Left forelimb (tissue), 1 donor: ENCODE results near the gene EDAR.

Experiments used
- DNase-seq: peaks from one replicate; pipeline ENCODE4 v3.0.0-alpha.2; 2018; ENCODE audit warnings: low spot score

The EDAR gene

DNA sequence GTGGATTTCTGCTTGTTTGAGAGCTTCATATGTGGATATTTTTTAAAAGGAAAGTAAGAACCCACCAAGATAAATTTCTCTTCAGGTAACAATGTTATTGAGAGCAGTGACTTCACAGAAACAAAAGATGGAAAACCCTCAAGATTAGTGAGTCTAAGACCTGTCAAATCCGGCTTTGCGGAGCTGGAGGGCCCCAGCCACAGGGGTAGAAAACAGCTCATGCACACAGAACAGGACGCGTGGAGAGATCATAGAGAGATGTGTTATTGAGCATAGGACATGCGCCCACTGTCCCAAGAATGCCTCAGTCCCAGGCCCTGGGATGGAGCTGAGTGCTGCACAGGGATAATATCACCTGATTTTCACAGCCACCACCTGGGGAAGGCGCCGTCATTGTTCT, 21.3 kb downstream of the EDAR start:
- no peak for DNase-seq

DNA sequence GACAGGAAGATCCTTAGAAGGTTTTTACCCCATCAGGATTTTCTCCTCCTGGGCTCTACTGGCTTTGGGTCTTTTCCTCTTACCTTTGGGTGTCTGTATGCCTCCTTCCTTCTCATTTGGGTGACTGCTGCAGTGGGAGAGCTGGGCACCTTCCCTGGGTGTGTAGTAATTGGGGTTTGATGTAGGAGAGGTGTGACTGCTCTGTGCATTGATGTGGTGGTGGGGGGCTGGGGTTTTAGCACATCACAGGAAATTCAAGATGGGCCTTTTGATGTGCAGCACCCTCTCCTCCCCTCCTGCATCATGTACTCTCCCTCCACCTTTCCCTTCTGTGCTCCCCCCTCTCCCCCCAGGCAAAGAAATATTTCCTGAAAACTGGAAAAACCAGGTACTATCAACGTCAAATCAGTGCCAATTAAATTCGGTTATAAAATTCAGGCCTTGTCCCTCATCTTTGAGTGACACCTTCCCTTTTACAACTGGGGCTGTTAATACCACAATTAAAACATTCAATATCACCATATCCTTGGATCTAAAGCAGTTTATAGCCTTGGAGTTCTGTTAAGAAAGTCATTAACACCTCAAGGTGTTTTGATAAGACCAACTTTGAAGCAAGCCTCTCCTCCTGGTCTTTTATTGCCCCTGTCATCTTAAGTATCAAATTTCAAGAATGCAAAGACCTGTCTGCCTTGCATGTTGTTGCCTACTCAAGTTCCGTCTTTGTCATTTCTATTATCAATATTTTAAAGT, 23.3 kb downstream of the EDAR start:
- no peak for DNase-seq

DNA sequence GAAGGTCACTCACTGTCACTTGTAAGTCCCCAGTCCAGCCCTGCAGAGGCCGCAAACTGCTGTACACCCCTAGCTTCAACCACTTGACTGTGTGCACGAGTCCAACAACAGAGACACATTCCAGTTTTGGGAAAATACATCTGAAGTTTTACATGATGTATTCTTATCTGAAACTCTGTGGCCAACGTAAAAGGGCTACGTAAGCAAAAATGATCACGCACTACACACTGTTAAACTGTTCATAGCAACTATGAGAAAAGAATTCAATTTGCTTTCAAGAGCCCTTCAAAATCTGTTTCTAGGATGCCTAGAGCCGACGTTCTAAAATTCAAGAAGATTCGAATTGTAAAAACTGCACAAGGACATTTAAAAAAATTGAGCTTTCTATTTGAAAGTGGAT, 26.0 kb downstream of the EDAR start:
- DNase-seq, result no peak

DNA sequence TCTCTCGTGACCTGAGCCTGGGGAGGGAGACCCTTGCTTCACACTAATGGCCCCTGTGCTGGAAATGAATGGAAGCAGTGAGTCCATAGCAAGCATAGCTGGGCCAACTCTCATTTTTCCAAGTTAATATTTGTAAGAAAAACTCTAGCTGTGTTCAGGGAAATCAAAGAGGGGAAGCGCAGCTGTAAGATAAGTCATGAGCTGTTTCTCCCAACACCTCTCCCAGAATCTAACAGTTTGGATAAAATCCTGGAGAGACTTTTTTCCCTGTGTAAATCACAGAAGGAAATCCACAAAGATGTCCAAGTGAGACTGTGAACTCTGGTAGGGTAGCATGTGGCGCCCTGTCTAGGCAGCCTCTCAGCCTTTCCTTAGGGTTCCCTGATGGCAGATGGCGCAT, 27.2 kb downstream of the EDAR start:
- no peak for DNase-seq

DNA sequence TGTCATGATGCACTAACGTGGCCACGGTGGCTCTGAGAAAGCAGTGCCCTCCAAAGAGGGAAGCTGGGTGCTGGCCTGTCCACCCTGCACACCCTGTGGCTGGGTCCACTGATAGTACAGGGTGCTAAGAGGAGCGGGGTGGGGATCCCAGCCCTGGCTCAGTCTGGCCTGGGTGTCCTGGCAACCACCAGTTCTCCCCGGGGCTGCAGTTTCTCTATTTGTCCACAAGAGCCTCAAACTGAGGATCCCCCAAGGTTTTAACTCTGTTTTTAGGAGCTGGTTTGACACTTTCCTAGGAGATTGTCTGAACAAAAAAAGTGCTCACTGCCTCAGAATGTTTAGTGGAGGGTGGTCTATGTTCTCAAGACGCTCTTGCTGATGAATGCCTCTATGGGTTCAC, 29.0 kb downstream of the EDAR start:
- DNase-seq, result no peak

DNA sequence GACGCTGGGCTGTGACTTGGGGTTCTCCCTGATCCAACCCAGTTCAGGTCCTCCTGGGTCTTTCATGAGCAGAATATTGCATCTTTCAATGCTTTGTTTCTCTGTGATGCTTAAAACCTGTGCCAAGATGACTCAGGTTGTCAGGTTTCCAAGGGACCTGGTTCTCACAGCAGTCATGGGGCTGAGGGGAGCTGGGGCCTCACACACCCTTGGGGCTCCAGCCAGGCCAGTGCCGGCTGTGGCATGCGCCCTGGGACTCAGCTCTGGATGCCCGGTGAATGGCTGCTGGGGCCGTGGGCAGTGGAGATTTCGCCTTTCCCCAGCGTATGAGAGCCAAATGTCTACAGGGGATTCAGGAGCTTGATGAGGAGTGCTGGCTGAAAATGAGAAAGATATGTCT, 29.6 kb downstream of the EDAR start:
- DNase-seq, result no peak

DNA sequence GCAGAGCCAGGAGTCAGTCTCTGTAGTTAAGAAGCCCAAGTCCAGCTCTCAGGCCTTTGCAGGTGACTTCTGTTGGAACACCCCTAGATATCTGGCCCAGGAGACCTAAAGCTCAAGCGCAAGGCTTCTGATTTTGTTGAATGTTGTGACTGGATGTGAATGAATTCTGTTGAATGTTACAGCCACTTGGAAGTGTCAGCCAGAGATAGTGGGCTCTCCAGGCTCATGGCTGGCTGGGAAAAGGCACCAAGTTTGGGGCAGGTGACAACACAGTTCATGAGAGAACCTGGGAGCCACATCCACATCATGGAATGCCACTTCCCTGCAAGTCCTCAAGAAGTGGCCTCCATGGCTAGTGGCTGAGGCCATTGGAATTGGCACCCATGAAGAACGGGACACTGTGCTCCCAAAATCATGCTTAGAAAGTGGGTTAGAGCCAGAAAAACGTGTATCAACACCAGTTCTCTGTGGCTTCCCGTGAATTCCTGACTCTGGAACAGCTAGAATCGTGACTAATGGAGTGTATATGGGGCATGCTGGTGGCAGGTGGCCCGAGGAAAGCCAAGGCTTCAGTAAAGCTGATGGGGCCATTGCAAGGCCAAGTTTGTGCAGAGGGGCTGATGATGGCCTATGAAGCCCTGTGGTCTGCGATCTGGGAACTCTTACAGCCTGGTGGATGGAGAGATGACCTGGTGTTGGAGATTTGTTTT, 30.2 kb downstream of the EDAR start:
- DNase-seq, result no peak

DNA sequence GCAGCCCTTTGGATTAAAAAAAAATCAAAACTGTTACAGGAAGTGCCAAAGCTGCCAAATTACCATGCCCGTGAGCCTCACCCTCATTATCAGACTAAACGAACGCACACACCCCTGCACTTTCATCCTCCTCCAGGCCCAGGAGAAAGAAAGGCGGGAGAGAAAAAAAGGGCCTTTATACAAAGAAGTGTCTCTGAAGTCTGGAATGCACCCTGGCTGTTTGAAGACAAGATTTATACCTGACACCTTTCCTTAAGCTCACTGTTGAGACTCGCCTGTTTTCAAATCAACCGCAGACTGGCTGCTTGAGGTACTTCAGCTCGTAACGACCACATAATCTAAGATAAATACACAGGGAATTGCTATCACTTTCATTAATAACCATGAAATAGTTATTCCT, 31.0 kb downstream of the EDAR start:
- no peak for DNase-seq

DNA sequence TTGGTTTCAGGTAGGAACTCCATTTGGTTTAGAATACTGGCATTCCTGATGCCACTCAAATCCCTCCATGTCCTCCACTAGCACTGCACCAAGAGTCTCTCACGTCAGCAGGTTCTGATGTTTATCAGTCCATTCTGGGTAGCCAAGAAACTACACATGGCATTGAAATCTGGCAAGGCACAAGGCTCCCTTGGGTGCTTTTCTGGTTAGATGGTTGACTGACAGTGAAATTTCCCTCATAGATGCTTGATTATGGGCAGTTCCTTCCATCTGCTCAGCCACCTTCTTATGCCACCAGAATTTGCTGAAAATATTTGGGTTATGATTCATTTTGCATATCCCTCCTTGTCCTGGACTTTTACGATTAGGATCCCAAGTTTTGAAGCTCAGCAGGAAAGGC, 32.6 kb downstream of the EDAR start:
- DNase-seq, result no peak

DNA sequence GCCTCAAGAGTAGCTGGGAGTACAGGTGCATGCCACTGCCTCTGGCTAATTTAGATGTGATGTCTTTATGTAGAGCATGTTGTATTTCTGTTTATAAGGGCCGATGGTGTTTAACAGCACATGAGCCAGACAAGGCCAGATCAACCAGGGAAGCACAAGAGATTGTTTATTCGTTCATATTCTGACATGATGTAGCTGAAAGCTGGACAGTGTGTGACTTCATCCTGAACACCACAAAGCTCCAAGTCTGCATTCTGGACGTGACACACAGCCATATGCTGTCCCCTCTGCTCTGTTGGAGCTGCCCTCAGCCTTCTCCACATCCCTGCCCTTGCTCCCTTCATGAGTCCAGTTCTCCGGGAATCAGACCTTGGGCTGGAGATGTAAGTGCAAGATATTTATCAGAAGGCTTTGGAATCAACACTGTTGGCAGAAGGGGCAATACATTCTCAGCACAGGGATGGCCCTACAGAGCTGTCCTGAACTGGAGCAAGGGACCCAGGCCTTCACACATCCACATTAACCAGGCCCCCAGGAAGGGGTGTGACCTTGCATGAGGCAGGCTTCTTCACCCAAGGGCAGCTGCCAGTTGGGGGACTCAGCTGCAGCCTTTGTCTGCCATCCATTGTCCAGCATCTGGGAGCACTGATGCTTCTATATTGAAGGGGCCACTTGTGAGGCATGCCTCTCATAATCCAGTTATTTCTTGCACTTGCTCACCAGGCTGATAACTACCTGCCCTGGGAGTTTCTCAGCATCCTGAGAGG, 38.5 kb downstream of the EDAR start:
- no peak for DNase-seq

DNA sequence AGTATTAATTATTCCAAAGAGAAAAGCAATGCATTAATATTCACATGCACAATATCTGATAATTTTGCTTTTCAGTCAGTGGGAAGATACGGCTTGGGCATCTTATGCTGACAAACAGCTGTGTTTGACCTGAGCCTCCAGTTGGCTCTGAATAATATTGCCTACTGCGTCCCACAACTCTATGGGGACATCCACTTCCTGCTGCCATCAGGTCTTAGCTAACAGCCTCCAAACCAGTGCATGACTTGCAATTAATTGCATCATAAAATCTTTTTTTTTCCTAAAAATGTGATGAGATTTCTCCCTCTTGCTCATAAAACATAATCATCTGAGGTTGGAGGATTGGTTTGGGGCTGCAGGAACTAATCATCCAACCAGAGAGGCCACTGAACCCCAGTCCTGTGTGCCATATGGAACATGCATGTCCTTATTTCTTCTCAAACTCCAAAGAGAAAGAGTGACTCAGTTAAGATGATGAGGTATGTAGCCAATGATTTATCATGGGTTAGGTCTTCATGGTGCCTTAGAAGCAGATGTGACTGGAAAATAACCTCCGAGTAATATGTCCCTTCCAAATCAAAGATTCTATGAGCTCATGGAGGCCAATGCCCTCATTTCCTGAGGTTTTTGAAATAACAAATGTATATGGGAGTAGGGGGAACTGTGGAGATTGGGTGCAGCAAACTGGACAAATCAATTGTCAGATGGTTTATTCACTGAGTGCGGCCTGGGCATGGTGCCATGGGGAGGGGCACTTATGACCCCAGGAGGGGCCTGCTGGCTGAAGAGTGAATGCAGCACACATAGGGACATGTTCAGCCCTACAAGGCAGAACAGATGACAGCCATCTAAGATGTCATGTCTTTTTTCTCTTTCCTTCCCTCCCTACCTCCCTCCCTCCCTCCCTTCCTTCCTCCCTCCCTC, 39.4 kb downstream of the EDAR start:
- no peak for DNase-seq

DNA sequence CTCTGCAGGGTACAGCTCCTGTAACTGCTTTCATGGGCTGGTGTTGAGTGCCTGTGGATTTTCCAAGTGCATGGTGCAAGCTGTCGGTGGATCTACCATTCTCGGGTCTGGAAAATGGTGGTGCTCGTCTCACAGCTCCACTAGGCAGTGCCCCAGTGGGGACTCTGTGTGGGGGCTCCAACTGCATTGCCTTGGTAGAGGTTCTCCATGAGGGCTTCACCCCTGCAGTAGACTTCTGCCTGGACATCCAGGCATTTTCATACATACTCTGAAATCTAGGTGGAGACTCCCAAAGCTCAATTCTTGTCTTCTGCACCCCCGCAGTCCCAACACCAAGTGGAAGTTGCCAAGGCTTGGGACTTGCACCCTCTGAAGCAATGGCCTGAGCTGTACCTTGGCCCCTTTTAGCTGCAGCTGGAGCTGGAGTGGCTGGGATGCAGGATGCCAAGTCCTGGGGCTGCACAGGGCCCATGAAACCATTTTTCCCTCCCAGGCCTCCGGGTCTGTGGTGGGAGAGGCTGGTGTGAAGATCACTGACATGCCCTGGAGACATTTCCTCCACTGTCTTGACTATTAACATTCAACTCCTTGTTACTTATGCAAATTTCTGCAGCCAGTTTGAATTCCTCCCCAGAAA, 41.6 kb downstream of the EDAR start:
- no peak for DNase-seq

DNA sequence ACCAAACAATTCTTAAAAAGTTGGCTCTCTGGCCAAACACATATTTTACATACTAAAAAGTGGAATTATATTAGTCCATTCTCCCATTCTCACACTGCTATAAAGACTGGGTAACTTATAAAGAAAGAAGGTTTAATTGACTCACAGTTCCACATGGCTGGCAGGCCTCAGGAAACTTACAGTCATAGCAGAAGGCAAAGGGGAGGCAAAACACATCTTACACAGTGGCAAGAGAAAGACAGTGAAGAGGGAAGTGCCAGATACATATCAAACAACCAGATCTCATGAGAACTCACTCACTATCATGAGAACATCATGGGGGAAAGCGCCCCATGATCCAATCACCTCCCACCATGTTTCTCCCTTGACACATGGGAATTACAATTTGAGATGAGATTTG, 42.6 kb downstream of the EDAR start:
- no peak for DNase-seq

DNA sequence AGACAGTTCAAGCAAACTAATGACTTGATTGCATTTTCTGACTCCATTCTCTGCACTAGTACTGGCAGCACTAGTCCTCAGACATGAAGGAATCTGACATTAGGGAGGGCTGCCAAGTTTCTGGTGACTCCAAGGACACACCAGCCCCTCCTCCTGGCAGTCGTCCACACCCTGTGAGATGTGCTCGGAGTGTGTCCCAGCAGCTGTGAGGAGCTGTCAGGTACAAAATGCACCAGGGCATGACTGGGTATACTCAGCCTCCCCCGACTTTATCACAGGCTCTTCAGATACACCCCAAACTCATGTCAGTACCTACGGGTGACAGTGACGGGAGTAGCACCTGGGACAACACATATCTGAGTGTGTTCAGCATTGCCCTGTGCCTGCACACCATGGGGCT, 43.1 kb downstream of the EDAR start:
- DNase-seq, result no peak

DNA sequence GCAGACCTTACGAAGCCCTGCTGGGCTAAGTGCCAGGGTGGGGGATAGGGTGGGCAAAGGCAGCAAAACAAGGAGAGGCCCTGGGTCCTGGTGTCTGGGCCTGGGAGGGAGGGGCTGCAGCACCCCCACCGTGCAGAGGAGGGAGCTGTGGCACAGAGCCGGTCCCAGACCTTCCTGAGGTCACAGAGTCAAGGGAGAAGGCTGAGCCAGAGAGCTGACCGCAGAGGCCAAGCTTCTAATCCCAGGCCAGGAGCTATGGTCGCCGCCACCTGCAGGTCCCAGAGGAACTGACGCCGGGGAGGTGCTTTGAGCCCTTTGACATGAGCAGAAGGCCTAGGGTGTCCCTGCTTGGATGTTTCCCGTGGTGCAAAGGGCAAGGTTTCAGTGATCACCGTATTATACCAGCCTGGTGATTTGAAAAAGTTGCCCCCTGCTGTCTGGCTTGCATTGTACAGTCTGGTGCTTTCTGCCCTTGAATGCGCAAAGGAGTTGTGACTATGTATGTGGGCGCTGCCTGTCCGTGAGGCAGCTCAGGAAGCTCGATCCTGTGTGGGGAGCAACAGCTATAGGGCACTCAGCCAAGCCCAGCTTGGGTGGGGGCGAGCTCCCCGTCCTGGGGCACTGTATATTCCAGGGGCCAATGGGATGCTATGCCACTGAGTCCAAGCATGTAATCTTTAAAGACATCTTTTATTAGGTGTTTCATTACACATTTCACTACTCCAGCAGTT, 44.3 kb downstream of the EDAR start:
- DNase-seq, result no peak

DNA sequence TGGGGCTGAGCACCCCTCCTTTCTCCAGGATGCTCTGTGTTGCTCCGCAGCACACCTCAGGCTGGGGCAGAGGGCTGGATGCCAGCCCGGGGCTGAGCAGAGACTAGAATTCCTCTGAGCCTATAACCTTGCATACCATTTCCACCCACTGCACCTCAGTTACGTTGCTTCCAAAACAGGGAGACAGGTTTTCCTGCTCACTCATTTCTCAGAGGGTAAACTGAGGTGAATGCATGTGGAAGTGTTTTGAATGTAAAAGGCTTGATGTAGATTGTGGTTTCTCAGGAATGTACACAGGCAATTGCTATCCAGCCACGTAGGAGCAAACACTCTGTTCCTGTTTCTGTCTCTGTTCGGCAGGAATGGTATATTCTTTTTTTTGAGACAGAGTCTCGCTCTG, 45.3 kb downstream of the EDAR start:
- no peak for DNase-seq

DNA sequence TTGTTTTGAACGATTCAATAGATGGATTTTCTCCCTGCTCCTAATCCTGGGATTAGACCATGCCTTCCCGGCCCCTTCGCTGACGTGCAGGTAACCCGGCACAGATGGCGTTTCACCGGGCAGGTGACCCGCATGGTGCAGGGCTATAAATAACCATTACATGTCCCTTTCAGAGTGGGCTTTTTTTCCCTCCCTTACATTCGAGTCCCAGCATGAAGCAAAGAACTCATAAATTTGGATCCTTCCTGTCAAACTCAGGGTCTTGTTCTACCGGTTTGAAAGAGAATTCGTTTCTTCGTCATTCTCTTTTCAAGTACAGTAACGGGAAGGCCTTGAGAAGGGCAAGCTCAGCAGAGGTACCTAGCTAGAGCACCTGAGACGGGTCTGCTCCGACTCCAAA, 46.1 kb downstream of the EDAR start:
- DNase-seq, result no peak

DNA sequence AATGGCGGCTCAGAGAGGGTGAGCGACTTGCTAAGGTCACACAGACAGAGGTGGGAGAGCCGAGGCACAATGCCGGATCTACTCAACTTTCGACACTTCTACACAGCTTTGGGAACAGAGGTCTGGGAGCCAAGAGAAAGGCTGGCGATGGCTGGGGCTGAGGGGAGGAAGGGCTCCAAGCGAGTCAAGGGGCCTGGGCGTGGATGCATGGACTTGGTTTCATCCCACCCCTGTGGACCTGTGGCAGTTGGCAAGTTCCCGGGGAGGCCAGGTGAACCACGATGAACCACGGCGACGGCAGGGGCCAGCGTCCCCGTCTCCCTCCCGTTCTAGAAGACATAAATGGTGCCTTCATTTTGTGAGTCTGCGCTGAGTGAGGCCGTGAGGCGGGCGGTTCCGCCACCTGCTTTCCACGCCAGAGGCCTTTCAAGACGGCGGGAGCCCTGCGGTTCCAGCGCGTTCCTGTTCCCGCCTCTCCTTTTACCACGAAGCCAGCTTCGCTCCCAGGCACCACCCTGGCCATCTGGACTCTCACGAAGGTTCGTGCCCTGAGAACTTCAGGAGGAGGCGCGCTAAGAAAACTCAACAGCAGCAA, 46.7 kb downstream of the EDAR start:
- no peak for DNase-seq

DNA sequence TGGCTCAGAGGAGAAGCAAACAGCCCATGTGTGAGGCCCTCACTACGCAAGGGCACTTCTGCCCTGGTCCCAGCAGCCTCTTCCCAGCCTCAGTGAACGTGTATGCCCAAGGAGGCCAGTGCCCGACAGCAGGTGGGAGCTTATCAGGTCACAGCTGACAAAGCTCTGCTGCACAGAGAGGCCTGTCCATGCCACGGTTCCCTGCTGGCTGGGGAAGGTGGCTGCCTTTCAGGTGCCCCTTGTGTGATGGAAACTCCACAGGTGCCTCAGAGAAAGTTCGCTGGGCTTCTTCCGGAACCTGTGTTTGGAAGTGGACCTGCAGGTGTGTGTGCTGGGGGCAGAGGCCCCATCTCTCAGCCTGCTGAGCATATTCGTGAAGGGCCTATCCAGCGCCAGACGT, 47.3 kb downstream of the EDAR start:
- DNase-seq, result no peak

DNA sequence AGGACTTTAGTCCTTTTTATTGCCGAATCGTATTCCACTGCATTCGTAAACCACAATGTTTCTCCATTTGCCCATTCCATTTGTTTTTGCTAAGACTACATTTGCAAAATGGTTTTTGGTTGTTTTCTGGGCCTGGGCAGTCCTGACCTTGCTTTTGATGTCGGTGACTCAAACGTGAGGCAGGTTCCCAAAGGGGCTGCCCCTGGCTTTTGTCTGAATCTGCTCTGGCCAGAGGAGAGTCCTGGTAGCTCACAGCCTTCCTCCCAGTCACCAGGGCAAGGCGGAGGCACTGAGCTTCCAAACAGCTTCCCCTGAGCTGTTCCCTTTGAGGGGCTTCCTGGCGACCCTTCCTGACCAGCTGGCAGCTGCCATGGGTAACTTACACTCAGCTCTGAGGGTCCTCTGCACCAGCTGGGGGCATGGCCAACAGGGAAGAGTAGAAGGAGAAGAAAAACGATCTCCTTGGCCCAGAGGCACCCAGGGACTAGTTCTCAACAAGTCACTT, 47.8 kb downstream of the EDAR start:
- DNase-seq, result no peak
